Activated CD8-positive, alpha-beta T cell treated with anti-CD3 and anti-CD28 coated beads, Interleukin-2, amount 10 ng/mL, durations not matched to agents 7 days and 5 days (primary cell): ENCODE measurements around the gene FXYD4. TPM values are rescaled to one million over a fixed set of nuclear protein-coding genes. Genes with fewer than 3 reads are reported as not detected.
"Not testable (repeated sequence)": the region's sequence is repeated elsewhere in the genome, so short reads cannot be mapped to it uniquely, and the experiment has no call there.

Experiments used
- ATAC-seq: fragments of 150-1000 bp; cut with Tn5 transposase; one replicate; pipeline ENCODE4 v1.10.0; 2021; ENCODE audit warnings: moderate library complexity
- CTCF ChIA-PET: fragments of 350-600 bp; sonication (Branson Sonifier 250); formaldehyde crosslinking; loops from one replicate; lab custom pipeline; 2021; ENCODE audit warnings: antibody characterized with exemption; lab: Charles Lee
- POLR2A ChIA-PET: fragments of 350-600 bp; sonication (Branson Sonifier 250); formaldehyde crosslinking; loops from one replicate; lab custom pipeline; 2021; ENCODE audit warnings: antibody characterized with exemption; lab: Charles Lee
- DNase-seq: peaks from one replicate; pipeline ENCODE4 v3.0.0-alpha.2; 2020
- H3K27ac Mint-ChIP-seq: one replicate; pipeline ENCODE4 v1.8.0; 2021; ENCODE audit warnings: mild to moderate bottlenecking, mixed read lengths
- H3K27me3 Mint-ChIP-seq: one replicate; pipeline ENCODE4 v1.8.0; 2021; ENCODE audit warnings: low read depth, mixed read lengths
- H3K36me3 Mint-ChIP-seq: one replicate; pipeline ENCODE4 v1.8.0; 2021; ENCODE audit warnings: low read depth, mixed read lengths
- H3K4me1 Mint-ChIP-seq: one replicate; pipeline ENCODE4 v1.8.0; 2021; ENCODE audit warnings: low read depth, mixed read lengths
- H3K4me3 Mint-ChIP-seq: one replicate; pipeline ENCODE4 v1.8.0; 2021; ENCODE audit warnings: mild to moderate bottlenecking, mixed read lengths
- H3K9me3 Mint-ChIP-seq: one replicate; pipeline ENCODE4 v1.8.0; 2022; ENCODE audit warnings: mixed read lengths; ENCODE audit not compliant: insufficient read depth
- total RNA-seq, 2 experiments: library from RNA; stranded (reverse); gene quantifications; one replicate each; pipeline ENCODE4 v1.2.3, GENCODE V29; 2021

The FXYD4 gene
- total RNA-seq, 2 experiments from 2014 or later = not detected

- CTCF ChIA-PET = interaction anchor here (1.1 to 2.5 kb wide), 2 partner anchors 40 to 68 kb away, joined by 3 to 18 read pairs; no protein-coding TSS in a partner anchor
Observed at GRCh38 chr10:43333653-43334052, 37.8 kb upstream of the FXYD4 start.

GRCh38 chr10:43336061-43336460 is 35.4 kb upstream of the FXYD4 start:
- no peak for ATAC-seq
- no peaks in the 10 kb centered on the region for H3K9me3 Mint-ChIP-seq
- H3K4me3 Mint-ChIP-seq = no peak overlapping the region
- H3K27me3 Mint-ChIP-seq = peaks cover 20% of the 10 kb centered on the region
- ChIA-PET CTCF (interaction anchor here (1.8 kb wide), 1 partner anchor 131 kb away, joined by 7 read pairs; no protein-coding TSS in a partner anchor), POLR2A (interaction anchor here (1.0 kb wide), 1 partner anchor 39 kb away, joined by 3 read pairs; no protein-coding TSS in a partner anchor)
- H3K4me1 Mint-ChIP-seq = peaks cover 44% of the 10 kb centered on the region
- no peak for DNase-seq
- H3K27ac Mint-ChIP-seq = no peak overlapping the region
- H3K36me3 Mint-ChIP-seq = peaks cover 8% of the 10 kb centered on the region

More at GRCh38 chr10:43333653-43334052, 37.8 kb upstream of the FXYD4 start:
- ATAC-seq (no peak), DNase-seq (no peak)
- H3K4me1 Mint-ChIP-seq = peaks cover 33% of the 10 kb centered on the region
- POLR2A ChIA-PET = no interaction called here
- H3K9me3 Mint-ChIP-seq = no peaks in the 10 kb centered on the region
- no peak overlapping the region for H3K4me3 Mint-ChIP-seq
- H3K27me3 Mint-ChIP-seq = peaks cover 3% of the 10 kb centered on the region
- H3K27ac Mint-ChIP-seq = peak overlapping the region; percentile 6
- peaks cover 8% of the 10 kb centered on the region for H3K36me3 Mint-ChIP-seq

- peaks cover 5% of the 10 kb centered on the region for H3K36me3 Mint-ChIP-seq
- ATAC-seq = no peak
- H3K9me3 Mint-ChIP-seq = no peaks in the 10 kb centered on the region
- CTCF ChIA-PET = interaction anchor here (1.8 kb wide), 1 partner anchor 132 kb away, joined by 7 read pairs; no protein-coding TSS in a partner anchor
- no peak overlapping the region for H3K4me3 Mint-ChIP-seq
- peaks cover 41% of the 10 kb centered on the region for H3K4me1 Mint-ChIP-seq
- POLR2A ChIA-PET = interaction anchor here (1.0 kb wide), 1 partner anchor 39 kb away, joined by 3 read pairs; no protein-coding TSS in a partner anchor
- DNase-seq = no peak
- H3K27ac Mint-ChIP-seq = no peak overlapping the region
- H3K27me3 Mint-ChIP-seq = peaks cover 20% of the 10 kb centered on the region
Observed at GRCh38 chr10:43336641-43337318, 34.7 kb upstream of the FXYD4 start.

DNA sequence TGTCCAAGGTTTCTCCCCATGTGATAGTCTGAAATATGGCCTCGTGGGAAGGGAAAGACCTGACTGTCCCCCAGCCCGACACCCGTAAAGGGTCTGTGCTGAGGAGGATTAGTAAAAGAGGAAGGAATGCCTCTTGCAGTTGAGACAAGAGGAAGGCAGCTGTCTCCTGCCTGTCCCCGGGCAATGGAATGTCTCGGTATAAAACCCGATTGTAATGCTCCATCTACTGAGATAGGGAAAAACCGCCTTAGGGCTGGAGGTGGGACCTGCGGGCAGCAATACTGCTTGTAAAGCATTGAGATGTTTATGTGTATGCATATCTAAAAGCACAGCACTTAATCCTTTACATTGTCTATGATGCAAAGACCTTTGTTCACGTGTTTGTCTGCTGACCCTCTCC is 33.9 kb upstream of the FXYD4 start:
- CTCF ChIA-PET = interaction anchor here (1.8 kb wide), 1 partner anchor 132 kb away, joined by 7 read pairs; no protein-coding TSS in a partner anchor
- ATAC-seq, H3K9me3 Mint-ChIP-seq, POLR2A ChIA-PET, DNase-seq, H3K4me3 Mint-ChIP-seq, H3K27ac Mint-ChIP-seq, H3K36me3 Mint-ChIP-seq: not testable (repeated sequence)
- H3K4me1 Mint-ChIP-seq = peaks cover 33% of the 10 kb centered on the region
- peaks cover 20% of the 10 kb centered on the region for H3K27me3 Mint-ChIP-seq

GRCh38 chr10:43338117-43338516 is 33.3 kb upstream of the FXYD4 start:
- DNase-seq = no peak
- H3K9me3 Mint-ChIP-seq = no peaks in the 10 kb centered on the region
- ChIA-PET CTCF (interaction anchor here (0.6 to 3.1 kb wide), 2 partner anchors 45 to 81 kb away, joined by 3 to 15 read pairs; no protein-coding TSS in a partner anchor), POLR2A (no interaction called here)
- no peak for ATAC-seq
- no peak overlapping the region for H3K27ac Mint-ChIP-seq
- H3K4me3 Mint-ChIP-seq = no peak overlapping the region
- no peaks in the 10 kb centered on the region for H3K36me3 Mint-ChIP-seq
- peaks cover 20% of the 10 kb centered on the region for H3K27me3 Mint-ChIP-seq
- H3K4me1 Mint-ChIP-seq = peaks cover 27% of the 10 kb centered on the region

GRCh38 chr10:43339136-43339535 is 32.3 kb upstream of the FXYD4 start:
- ATAC-seq = no peak
- DNase-seq = no peak
- H3K36me3 Mint-ChIP-seq = no peaks in the 10 kb centered on the region
- ChIA-PET CTCF (interaction anchor here (3.1 kb wide), 1 partner anchor 46 kb away, joined by 15 read pairs; no protein-coding TSS in a partner anchor), POLR2A (no interaction called here)
- no peak overlapping the region for H3K4me3 Mint-ChIP-seq
- peaks cover 20% of the 10 kb centered on the region for H3K27me3 Mint-ChIP-seq
- H3K27ac Mint-ChIP-seq = peak overlapping the region; percentile 33
- no peaks in the 10 kb centered on the region for H3K9me3 Mint-ChIP-seq
- H3K4me1 Mint-ChIP-seq = peaks cover 24% of the 10 kb centered on the region

- CTCF ChIA-PET = interaction anchor here (1.1 to 3.1 kb wide), 3 partner anchors 9 to 135 kb away, joined by 3 to 15 read pairs (median 6); no protein-coding TSS in a partner anchor
- POLR2A ChIA-PET = interaction anchor here (0.7 kb wide), 1 partner anchor 52 kb away, joined by 4 read pairs; no protein-coding TSS in a partner anchor
- no peak overlapping the region for H3K27ac Mint-ChIP-seq
Observed at GRCh38 chr10:43340101-43340500, 31.3 kb upstream of the FXYD4 start.

DNA sequence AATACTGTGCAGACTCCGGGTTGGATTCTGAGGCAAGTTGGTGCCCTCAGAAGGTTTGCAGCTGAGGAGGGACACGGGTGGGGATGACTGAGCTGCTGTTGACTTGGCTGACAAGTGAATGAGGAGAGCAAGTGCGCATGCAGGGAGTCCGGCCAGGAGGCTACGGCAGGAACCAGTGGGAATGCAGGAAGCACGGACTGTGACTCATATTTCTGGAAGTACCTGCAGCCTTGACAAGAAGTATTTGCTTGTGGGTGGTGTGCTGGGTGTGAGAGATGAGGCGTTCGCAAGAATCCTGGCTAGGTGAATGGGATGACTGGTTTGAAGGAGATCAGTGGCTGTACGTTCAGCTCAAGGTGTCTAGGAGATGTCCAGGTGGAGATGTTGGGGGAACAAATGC is 30.8 kb upstream of the FXYD4 start:
- ChIA-PET POLR2A (interaction anchor here (0.7 kb wide), 1 partner anchor 53 kb away, joined by 4 read pairs; no protein-coding TSS in a partner anchor), CTCF (interaction anchor here (1.2 to 3.1 kb wide), 2 partner anchors 48 to 136 kb away, joined by 3 to 15 read pairs; no protein-coding TSS in a partner anchor)
- Mint-ChIP-seq H3K27me3 (peaks cover 20% of the 10 kb centered on the region), H3K9me3 (no peaks in the 10 kb centered on the region), H3K36me3 (no peaks in the 10 kb centered on the region), H3K4me3 (no peak overlapping the region), H3K4me1 (peaks cover 32% of the 10 kb centered on the region), H3K27ac (no peak overlapping the region)
- ATAC-seq = no peak
- DNase-seq = no peak

More at GRCh38 chr10:43340101-43340500, 31.3 kb upstream of the FXYD4 start:
- H3K27me3 Mint-ChIP-seq = peaks cover 20% of the 10 kb centered on the region
- no peak for ATAC-seq
- H3K4me3 Mint-ChIP-seq = no peak overlapping the region
- peaks cover 32% of the 10 kb centered on the region for H3K4me1 Mint-ChIP-seq
- no peaks in the 10 kb centered on the region for H3K36me3 Mint-ChIP-seq
- no peaks in the 10 kb centered on the region for H3K9me3 Mint-ChIP-seq
- no peak for DNase-seq

GRCh38 chr10:43341450-43341849 is 30.0 kb upstream of the FXYD4 start:
- DNase-seq (no peak), ATAC-seq (no peak)
- no peaks in the 10 kb centered on the region for H3K36me3 Mint-ChIP-seq
- peaks cover 30% of the 10 kb centered on the region for H3K4me1 Mint-ChIP-seq
- ChIA-PET CTCF (no interaction called here), POLR2A (no interaction called here)
- H3K27me3 Mint-ChIP-seq = peaks cover 20% of the 10 kb centered on the region
- peak overlapping the region; percentile 5 for H3K27ac Mint-ChIP-seq
- H3K4me3 Mint-ChIP-seq = no peak overlapping the region
- no peaks in the 10 kb centered on the region for H3K9me3 Mint-ChIP-seq

GRCh38 chr10:43342279-43343125 is 28.9 kb upstream of the FXYD4 start:
- Mint-ChIP-seq H3K36me3 (no peaks in the 10 kb centered on the region), H3K27ac (no peak overlapping the region), H3K4me1 (peaks cover 22% of the 10 kb centered on the region), H3K4me3 (no peak overlapping the region), H3K9me3 (no peaks in the 10 kb centered on the region), H3K27me3 (peaks cover 18% of the 10 kb centered on the region)
- POLR2A ChIA-PET = no interaction called here
- CTCF ChIA-PET = no interaction called here
- no peak for ATAC-seq
- DNase-seq = no peak

DNA sequence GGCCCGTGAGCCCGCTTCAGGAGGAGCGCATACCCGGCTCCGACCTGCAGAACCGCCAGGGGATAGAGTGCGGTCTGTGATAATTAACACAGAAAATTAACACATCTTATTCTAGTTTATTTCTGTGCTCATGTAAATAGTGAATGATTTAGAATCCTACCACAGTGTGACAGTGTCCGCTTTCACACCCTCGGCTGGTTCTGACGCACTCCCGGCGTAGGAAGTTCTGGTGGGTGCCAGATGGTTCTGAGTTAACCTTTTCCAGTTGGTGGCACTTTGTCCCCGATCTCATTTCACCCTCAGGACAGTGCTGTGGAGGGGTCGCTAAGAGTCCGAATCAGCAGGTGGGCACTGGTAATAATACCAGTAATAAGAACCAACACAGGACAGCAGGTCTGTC is 28.3 kb upstream of the FXYD4 start:
- no peak overlapping the region for H3K4me3 Mint-ChIP-seq
- no peak overlapping the region for H3K27ac Mint-ChIP-seq
- no peaks in the 10 kb centered on the region for H3K9me3 Mint-ChIP-seq
- ChIA-PET POLR2A (no interaction called here), CTCF (no interaction called here)
- H3K36me3 Mint-ChIP-seq = no peaks in the 10 kb centered on the region
- ATAC-seq = no peak
- H3K4me1 Mint-ChIP-seq = peaks cover 26% of the 10 kb centered on the region
- DNase-seq = no peak
- H3K27me3 Mint-ChIP-seq = peaks cover 18% of the 10 kb centered on the region
